GM23248 (cell line): ENCODE measurements around the gene MAPT. TPM values are rescaled to one million over a fixed set of nuclear protein-coding genes. Genes with fewer than 3 reads are reported as not detected.
"Not testable (repeated sequence)": the region's sequence is repeated elsewhere in the genome, so short reads cannot be mapped to it uniquely, and the experiment has no call there.

Experiments used
- DNase-seq: peaks from one replicate; pipeline ENCODE4 v3.0.0-alpha.2; 2015
- H2AFZ ChIP-seq: fragments of 200-600 bp; sonication (generic); 2 replicates; pipeline ENCODE4 v1.6.1; 2016; ENCODE audit warnings: antibody characterized with exemption
- H3F3A ChIP-seq: fragments of 200-600 bp; sonication (generic); 2 replicates; pipeline ENCODE4 v1.6.1; 2016; ENCODE audit warnings: mild to moderate bottlenecking, antibody characterized with exemption, mixed run types; ENCODE audit not compliant: insufficient read depth
- H3K27ac ChIP-seq: fragments of 200-600 bp; sonication (generic); 2 replicates; pipeline ENCODE4 v1.5.1; 2016; ENCODE audit warnings: mild to moderate bottlenecking
- H3K27me3 ChIP-seq: fragments of 200-600 bp; sonication (generic); replicated peaks from 2 replicates; pipeline ENCODE4 v1.6.1; 2016; ENCODE audit warnings: mild to moderate bottlenecking; ENCODE audit not compliant: insufficient read depth
- H3K36me3 ChIP-seq: fragments of 200-600 bp; sonication (generic); 2 replicates; pipeline ENCODE4 v1.6.1; 2016; ENCODE audit warnings: low read depth, mild to moderate bottlenecking
- H3K4me1 ChIP-seq: fragments of 200-600 bp; sonication (generic); 2 replicates; pipeline ENCODE4 v1.6.1; 2016; ENCODE audit warnings: mild to moderate bottlenecking; ENCODE audit not compliant: insufficient read depth
- H3K4me2 ChIP-seq: fragments of 200-600 bp; sonication (generic); one replicate; pipeline ENCODE4 v1.6.1; 2016; ENCODE audit warnings: mild to moderate bottlenecking; ENCODE audit not compliant: unreplicated experiment
- H3K4me3 ChIP-seq: fragments of 200-600 bp; sonication (generic); 2 replicates; pipeline ENCODE4 v1.5.1; 2016; ENCODE audit warnings: mild to moderate bottlenecking
- H3K79me2 ChIP-seq: fragments of 200-600 bp; sonication (generic); 2 replicates; pipeline ENCODE4 v1.6.1; 2016; ENCODE audit warnings: mild to moderate bottlenecking; ENCODE audit not compliant: insufficient read depth
- H3K9ac ChIP-seq: fragments of 200-600 bp; sonication (generic); 2 replicates; pipeline ENCODE4 v1.6.1; 2016; ENCODE audit warnings: mild to moderate bottlenecking
- H3K9me2 ChIP-seq: fragments of 200-600 bp; sonication (generic); 2 replicates; pipeline ENCODE4 v1.6.1; 2016; ENCODE audit warnings: mixed run types, mild to moderate bottlenecking, moderate library complexity; ENCODE audit not compliant: insufficient read depth
- H3K9me3 ChIP-seq: fragments of 200-600 bp; sonication (generic); one replicate; pipeline ENCODE4 v1.6.1; 2017; ENCODE audit warnings: low read depth
- H4K20me1 ChIP-seq: fragments of 200-600 bp; sonication (generic); 2 replicates; pipeline ENCODE4 v1.6.0; 2016; ENCODE audit not compliant: insufficient read depth
- EZH2 ChIP-seq: fragments of 200-600 bp; sonication (generic); IDR thresholded peaks from 2 replicates; pipeline ENCODE4 v1.6.1; 2018; ENCODE audit warnings: antibody characterized with exemption, mild to moderate bottlenecking; ENCODE audit not compliant: insufficient read depth, poor library complexity, severe bottlenecking
- EZH2phosphoT487 ChIP-seq: fragments of 200-600 bp; sonication (generic); IDR thresholded peaks from 2 replicates; pipeline ENCODE4 v1.6.1; 2018; ENCODE audit warnings: antibody characterized with exemption, moderate library complexity, mild to moderate bottlenecking, low read depth; ENCODE audit not compliant: insufficient read depth
- WGBS, 2 experiments: methylation state at CpG; one replicate each; pipeline ENCODE4 v1.1.6; 2015 to 2017; ENCODE audit warnings: low lambda C conversion rate in 2 of 2, low coverage in 1 of 2; ENCODE audit errors: missing lambda C conversion rate in 2 of 2; 5-methylcytosine and 5-hydroxymethylcytosine counted together
- in situ Hi-C: fragments of 300-500 bp; cut with MboI; formaldehyde crosslinking; loops from 2 replicates; pipeline ENCODE4 v1.15.0; 2020
- polyA plus RNA-seq: library from polyadenylated mRNA; unstranded; fragments of >200 nt; fragmentation: Nextera tagmentation; extraction: Ambion mirVana; gene quantifications from 2 replicates; pipeline ENCODE4 v1.2.1, GENCODE V29; 2016
- total RNA-seq: library from RNA; depleted of rRNA; stranded (reverse); fragments of >200 nt; shearing (Covaris generic); gene quantifications from 2 replicates; pipeline ENCODE4 v1.2.3, GENCODE V29; 2014

MAPT gene
- total and polyA plus RNA-seq, 2 experiments from 2014 or later = 0.06 TPM; not detected in 1

- Histone ChIP-seq H3K9ac (no peak overlapping the region), H3K36me3 (no peaks in the 10 kb centered on the region), H3K4me2 (no peak overlapping the region), H3K27me3 (no peaks in the 10 kb centered on the region), H3F3A (no peaks in the 10 kb centered on the region), H2AFZ (no peak overlapping the region), H3K4me1 (no peaks in the 10 kb centered on the region), H3K9me3 (no peaks in the 10 kb centered on the region), H3K27ac (no peak overlapping the region), H3K9me2 (no peaks in the 10 kb centered on the region), H4K20me1 (no peaks in the 10 kb centered on the region), H3K4me3 (no peak overlapping the region), H3K79me2 (no peaks in the 10 kb centered on the region)
- 60 to 61% methylated on average over 5 to 6 of the region's 7 CpGs for WGBS, 2 experiments
- TF ChIP-seq EZH2phosphoT487 (no peak), EZH2 (no peak)
- in situ Hi-C loops = loop anchor here (10.0 kb wide), 1 partner anchor 212 kb away; no protein-coding TSS in a partner anchor
- DNase-seq = no peak
Observed at GRCh38 chr17:46002973-46003316, 108.6 kb downstream of the MAPT start.

GRCh38 chr17:46003907-46004748 is 109.8 kb downstream of the MAPT start:
- no peaks in the 10 kb centered on the region for H3K27me3 ChIP-seq
- no peak overlapping the region for H2AFZ ChIP-seq
- no peaks in the 10 kb centered on the region for H3K9me2 ChIP-seq
- no peak overlapping the region for H3K4me2 ChIP-seq
- peak; percentile 14 for DNase-seq
- H4K20me1 ChIP-seq = no peaks in the 10 kb centered on the region
- H3F3A ChIP-seq = no peaks in the 10 kb centered on the region
- in situ Hi-C loops = loop anchor here (10.0 kb wide), 1 partner anchor 211 kb away; no protein-coding TSS in a partner anchor
- TF ChIP-seq EZH2phosphoT487 (no peak), EZH2 (no peak)
- WGBS, 2 experiments = 30 to 34% methylated on average over 6 of the region's 6 CpGs
- no peak overlapping the region for H3K27ac ChIP-seq
- no peaks in the 10 kb centered on the region for H3K36me3 ChIP-seq
- H3K4me1 ChIP-seq = no peaks in the 10 kb centered on the region
- no peak overlapping the region for H3K4me3 ChIP-seq
- H3K9me3 ChIP-seq = no peaks in the 10 kb centered on the region
- no peaks in the 10 kb centered on the region for H3K79me2 ChIP-seq
- H3K9ac ChIP-seq = no peak overlapping the region

GRCh38 chr17:46006082-46006481 is 111.7 kb downstream of the MAPT start:
- H3F3A ChIP-seq, H3K27ac ChIP-seq, H3K36me3 ChIP-seq, H3K9me2 ChIP-seq, H3K27me3 ChIP-seq, H3K9me3 ChIP-seq, H3K79me2 ChIP-seq, H4K20me1 ChIP-seq, H2AFZ ChIP-seq, H3K4me1 ChIP-seq, H3K4me3 ChIP-seq, H3K4me2 ChIP-seq, DNase-seq, H3K9ac ChIP-seq: not testable (repeated sequence)
- 90 to 100% methylated on average over 1 of the region's 1 CpG for WGBS, 2 experiments
- in situ Hi-C loops = loop anchor here (10.0 kb wide), 1 partner anchor 209 kb away; no protein-coding TSS in a partner anchor

GRCh38 chr17:46007461-46007965 is 113.2 kb downstream of the MAPT start:
- in situ Hi-C loops = loop anchor here (10.0 kb wide), 1 partner anchor 207 kb away; no protein-coding TSS in a partner anchor
- Histone ChIP-seq H3K9me2 (no peaks in the 10 kb centered on the region), H3K36me3 (no peaks in the 10 kb centered on the region), H3K4me1 (no peaks in the 10 kb centered on the region), H3K27ac (no peak overlapping the region), H3K9me3 (no peaks in the 10 kb centered on the region), H3K4me2 (no peak overlapping the region), H3K27me3 (no peaks in the 10 kb centered on the region), H2AFZ (no peak overlapping the region), H3K9ac (no peak overlapping the region), H3K4me3 (no peak overlapping the region), H3K79me2 (no peaks in the 10 kb centered on the region), H3F3A (no peaks in the 10 kb centered on the region), H4K20me1 (no peaks in the 10 kb centered on the region)
- TF ChIP-seq EZH2 (no peak), EZH2phosphoT487 (no peak)
- 9 to 10% methylated on average over 2 of the region's 2 CpGs for whole genome bisulfite sequencing, 2 experiments
- DNase-seq = no peak
